C4-2B (cell line): Measurements from ENCODE around the gene PSME4.

Experiments used
- ZFX ChIP-seq: fragments of 450-650 bp; IDR thresholded peaks from 2 replicates; pipeline ENCODE4 v1.6.1; 2017
- TF ChIP-seq, protein P1 (sequence below): fragments of 450-650 bp; conservative IDR thresholded peaks from 2 replicates; pipeline ENCODE4 v1.5.1; 2017; ENCODE audit warnings: mild to moderate bottlenecking

DNA sequence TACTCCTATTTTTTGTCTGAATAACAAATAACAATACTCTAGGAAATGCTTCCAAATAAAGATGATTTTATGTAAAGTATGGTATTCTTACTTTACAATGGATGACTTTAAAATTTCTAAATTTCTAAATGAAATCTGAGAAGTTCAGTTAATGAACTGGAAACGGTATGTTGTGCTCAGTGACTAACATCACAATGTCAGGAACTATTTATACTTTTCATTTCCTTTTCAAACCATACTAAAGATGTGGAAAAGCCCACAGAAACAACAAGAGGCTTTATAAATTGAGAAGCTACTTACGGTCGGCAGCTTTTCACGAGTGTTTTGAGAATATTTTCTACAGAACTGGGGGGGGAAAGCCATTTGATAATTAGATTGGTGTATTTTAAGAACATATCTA is 31.1 kb downstream of the PSME4 start:
- TF ChIP-seq, protein P1, sequence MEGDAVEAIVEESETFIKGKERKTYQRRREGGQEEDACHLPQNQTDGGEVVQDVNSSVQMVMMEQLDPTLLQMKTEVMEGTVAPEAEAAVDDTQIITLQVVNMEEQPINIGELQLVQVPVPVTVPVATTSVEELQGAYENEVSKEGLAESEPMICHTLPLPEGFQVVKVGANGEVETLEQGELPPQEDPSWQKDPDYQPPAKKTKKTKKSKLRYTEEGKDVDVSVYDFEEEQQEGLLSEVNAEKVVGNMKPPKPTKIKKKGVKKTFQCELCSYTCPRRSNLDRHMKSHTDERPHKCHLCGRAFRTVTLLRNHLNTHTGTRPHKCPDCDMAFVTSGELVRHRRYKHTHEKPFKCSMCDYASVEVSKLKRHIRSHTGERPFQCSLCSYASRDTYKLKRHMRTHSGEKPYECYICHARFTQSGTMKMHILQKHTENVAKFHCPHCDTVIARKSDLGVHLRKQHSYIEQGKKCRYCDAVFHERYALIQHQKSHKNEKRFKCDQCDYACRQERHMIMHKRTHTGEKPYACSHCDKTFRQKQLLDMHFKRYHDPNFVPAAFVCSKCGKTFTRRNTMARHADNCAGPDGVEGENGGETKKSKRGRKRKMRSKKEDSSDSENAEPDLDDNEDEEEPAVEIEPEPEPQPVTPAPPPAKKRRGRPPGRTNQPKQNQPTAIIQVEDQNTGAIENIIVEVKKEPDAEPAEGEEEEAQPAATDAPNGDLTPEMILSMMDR, result no peak
- TF ChIP-seq ZFX, result no peak
